T-helper 17 cell (primary cell): ENCODE data around the gene TYW3. TPM values are rescaled to one million over a fixed set of nuclear protein-coding genes. Genes with fewer than 3 reads are reported as not detected.
"Not testable (repeated sequence)": the region's sequence is repeated elsewhere in the genome, so short reads cannot be mapped to it uniquely, and the experiment has no call there.

Experiments used
- ATAC-seq: fragments of 150-1000 bp; cut with Tn5 transposase; 2 replicates; pipeline ENCODE4 v1.10.0; 2021; ENCODE audit warnings: mild to moderate bottlenecking, moderate library complexity
- DNase-seq, 3 donors: peaks; one replicate each; pipeline versions ENCODE4 v3.0.0 to v3.0.0-alpha.2; 2020 to 2021
- H3K9me3 ChIP-seq: one replicate; pipeline ENCODE4 v1.7.0; 2013; ENCODE audit warnings: low read length, mild to moderate bottlenecking; ENCODE audit not compliant: control insufficient read depth, poor library complexity, severe bottlenecking
- H3K27ac Mint-ChIP-seq: one replicate; pipeline ENCODE4 v1.8.0; 2022; ENCODE audit warnings: mild to moderate bottlenecking, moderate library complexity, mixed read lengths
- H3K27me3 Mint-ChIP-seq: one replicate; pipeline ENCODE4 v1.8.0; 2022; ENCODE audit warnings: mixed read lengths
- H3K36me3 Mint-ChIP-seq: one replicate; pipeline ENCODE4 v1.8.0; 2022; ENCODE audit warnings: low read depth, mixed read lengths
- H3K4me1 Mint-ChIP-seq: one replicate; pipeline ENCODE4 v1.8.0; 2022; ENCODE audit warnings: mild to moderate bottlenecking, mixed read lengths
- H3K4me3 Mint-ChIP-seq: one replicate; pipeline ENCODE4 v1.8.0; 2022; ENCODE audit warnings: mild to moderate bottlenecking, moderate library complexity, mixed read lengths
- total RNA-seq, 4 donors: library from RNA in 2 of 4; stranded (reverse) in 2 of 4; gene quantifications; one replicate each; pipeline ENCODE4 v1.2.3 and lab custom pipeline; 2022 to 2026

Gene TYW3
- total RNA-seq, 2 donors from 2014 or later: 13.4 to 17.0 TPM

DNA sequence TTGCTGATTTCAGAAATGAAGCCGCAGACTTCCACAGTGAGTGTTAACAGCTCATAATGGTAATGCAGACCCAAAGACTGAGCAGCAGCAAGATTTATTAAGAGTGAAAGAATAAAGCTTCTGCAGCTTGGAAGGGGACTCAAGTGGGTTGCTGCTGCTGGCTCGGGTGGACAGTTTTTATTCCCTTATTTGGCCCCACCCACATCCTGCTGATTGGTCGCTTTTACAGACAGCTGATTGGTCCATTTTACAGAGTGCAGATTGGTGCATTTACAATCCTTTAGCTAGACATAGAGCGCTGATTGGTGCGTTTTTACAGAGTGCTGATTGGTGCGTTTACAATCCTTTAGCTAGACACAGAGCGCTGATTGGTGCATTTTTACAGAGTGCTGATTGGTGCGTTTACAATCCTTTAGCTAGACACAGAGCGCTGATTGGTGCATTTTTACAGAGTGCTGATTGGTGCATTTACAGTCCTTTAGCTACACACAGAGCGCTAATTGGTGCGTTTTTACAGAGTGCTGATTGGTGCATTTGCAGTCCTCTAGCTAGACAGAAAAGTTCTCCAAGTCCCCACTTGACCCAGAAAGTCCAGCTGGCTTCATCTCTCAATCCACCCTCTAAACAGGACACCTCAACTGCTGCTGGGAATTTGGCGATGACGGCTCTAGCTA, 7.5 kb downstream of the TYW3 start:
- H3K4me1 Mint-ChIP-seq, H3K27me3 Mint-ChIP-seq, ATAC-seq, H3K9me3 ChIP-seq, DNase-seq, H3K27ac Mint-ChIP-seq, H3K36me3 Mint-ChIP-seq, H3K4me3 Mint-ChIP-seq: not testable (repeated sequence)

DNA sequence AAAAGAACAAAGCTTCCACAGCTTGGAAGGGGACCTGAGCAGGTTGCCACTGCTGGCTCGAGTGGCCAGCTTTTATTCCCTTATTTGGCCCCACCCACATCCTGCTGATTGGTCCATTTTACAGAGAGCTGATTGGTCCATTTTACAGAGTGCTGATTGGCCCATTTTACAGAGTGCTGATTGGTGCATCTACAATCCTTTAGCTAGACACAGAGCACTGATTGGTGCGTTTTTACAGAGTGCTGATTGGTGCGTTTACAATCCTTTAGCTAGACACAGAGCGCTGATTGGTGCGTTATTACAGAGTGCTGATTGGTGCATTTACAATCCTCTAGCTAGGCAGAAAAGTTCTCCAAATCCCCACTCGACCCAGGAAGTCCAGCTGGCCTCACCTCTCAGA, 12.3 kb downstream of the TYW3 start:
- not testable (repeated sequence) for H3K27ac Mint-ChIP-seq

DNA sequence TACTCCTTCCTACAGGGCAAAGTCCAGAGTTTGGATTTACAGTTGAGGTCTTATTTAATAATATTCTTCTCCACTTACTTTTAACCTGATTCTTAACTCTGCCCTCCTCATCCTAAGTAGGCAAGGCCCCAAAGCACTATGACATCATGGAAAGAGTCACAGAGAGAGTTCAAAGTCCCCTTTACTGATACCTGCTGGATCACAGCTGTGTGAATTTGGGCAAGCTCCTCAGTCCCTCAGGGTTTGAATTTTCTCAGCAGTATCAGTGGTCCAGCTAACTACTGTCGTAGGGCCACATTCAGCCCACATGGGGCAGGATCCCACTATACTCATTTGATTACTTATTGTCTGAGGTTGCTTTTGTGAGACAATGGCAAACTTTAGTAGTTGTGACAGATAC, 16.0 kb downstream of the TYW3 start:
- no peaks in the 10 kb centered on the region for H3K27me3 Mint-ChIP-seq

More for the DNA sequence above, 12.3 kb downstream of the TYW3 start:
- not testable (repeated sequence) for H3K9me3 ChIP-seq, H3K27me3 Mint-ChIP-seq, H3K4me3 Mint-ChIP-seq, DNase-seq, ATAC-seq
- Mint-ChIP-seq H3K36me3 (peaks cover 15% of the 10 kb centered on the region), H3K4me1 (peaks cover 11% of the 10 kb centered on the region)

DNA sequence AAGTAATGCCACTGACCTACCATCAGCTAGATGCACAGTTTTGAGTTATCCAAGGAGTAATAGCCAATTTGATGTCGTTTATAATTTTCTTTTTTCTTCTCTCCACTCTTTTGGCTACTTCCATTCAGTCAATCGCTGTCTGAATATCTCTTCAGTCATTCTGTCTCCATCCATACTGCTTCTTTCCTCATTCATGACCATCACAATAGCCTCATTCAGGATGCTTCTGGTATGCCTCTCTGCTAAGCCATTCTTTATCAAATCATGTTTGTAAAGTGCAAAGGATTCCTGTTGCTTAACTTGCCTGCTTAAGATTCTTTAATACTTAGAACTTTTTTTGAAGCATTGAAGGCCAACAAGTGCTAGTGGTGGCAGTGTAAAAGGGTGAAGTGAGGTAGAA, 20.2 kb downstream of the TYW3 start:
- Mint-ChIP-seq H3K4me1 (peaks cover 2% of the 10 kb centered on the region), H3K4me3 (no peak overlapping the region), H3K27ac (no peak overlapping the region), H3K36me3 (peaks cover 20% of the 10 kb centered on the region), H3K27me3 (no peaks in the 10 kb centered on the region)
- ATAC-seq: no peak
- no peaks in the 10 kb centered on the region for H3K9me3 ChIP-seq
- DNase-seq: no peak

More for the DNA sequence above, 16.0 kb downstream of the TYW3 start:
- Mint-ChIP-seq H3K4me1 (peaks cover 14% of the 10 kb centered on the region), H3K36me3 (peaks cover 19% of the 10 kb centered on the region), H3K4me3 (no peak overlapping the region), H3K27ac (no peak overlapping the region)
- H3K9me3 ChIP-seq: no peaks in the 10 kb centered on the region
- ATAC-seq (no peak), DNase-seq (no peak)

DNA sequence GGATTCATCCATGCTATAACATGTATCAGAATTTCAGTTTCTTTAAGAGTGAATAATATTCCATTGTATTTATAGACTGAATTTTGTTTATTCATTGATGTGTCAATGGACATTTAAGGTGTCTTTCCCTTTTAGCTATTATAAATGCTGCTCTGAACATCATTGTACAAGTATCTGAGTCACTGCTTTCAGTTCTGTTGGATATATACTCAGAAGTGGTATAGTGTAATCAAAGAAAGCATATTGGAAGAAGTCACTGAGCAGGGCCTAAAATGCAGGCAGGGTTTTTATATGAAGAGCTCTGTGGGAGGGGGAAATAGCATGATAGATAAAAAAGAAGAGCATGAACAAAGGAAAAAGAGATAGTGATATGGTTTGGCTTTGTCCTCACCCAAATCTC, 22.5 kb downstream of the TYW3 start:
- ATAC-seq (no peak), DNase-seq (no peak)
- Mint-ChIP-seq H3K27me3 (no peaks in the 10 kb centered on the region), H3K4me1 (peaks cover 5% of the 10 kb centered on the region), H3K4me3 (no peak overlapping the region), H3K36me3 (peaks cover 25% of the 10 kb centered on the region), H3K27ac (no peak overlapping the region)
- H3K9me3 ChIP-seq: no peaks in the 10 kb centered on the region

DNA sequence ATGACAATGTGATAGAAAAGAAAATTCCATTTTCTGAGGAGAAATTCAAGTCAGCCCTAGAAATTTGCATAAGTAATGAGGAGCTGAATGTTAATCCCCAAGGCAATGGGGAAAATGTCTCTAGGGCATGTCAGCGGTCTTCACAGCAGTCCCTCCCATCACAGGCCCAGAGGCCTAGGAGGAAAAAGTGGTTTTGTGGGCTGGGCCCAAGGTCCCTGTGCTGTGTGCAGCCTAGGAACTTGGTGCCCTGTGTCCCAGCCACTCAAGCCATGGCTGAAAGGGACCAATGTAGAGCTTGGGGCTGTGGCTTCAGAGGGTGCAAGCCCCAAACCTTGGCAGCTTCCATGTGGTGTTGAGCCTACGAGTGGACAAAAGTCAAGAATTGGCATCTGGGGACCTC, 23.7 kb downstream of the TYW3 start:
- not testable (repeated sequence) for DNase-seq, H3K4me1 Mint-ChIP-seq, H3K9me3 ChIP-seq, H3K4me3 Mint-ChIP-seq, ATAC-seq, H3K27ac Mint-ChIP-seq, H3K27me3 Mint-ChIP-seq
- peaks cover 25% of the 10 kb centered on the region for H3K36me3 Mint-ChIP-seq

DNA sequence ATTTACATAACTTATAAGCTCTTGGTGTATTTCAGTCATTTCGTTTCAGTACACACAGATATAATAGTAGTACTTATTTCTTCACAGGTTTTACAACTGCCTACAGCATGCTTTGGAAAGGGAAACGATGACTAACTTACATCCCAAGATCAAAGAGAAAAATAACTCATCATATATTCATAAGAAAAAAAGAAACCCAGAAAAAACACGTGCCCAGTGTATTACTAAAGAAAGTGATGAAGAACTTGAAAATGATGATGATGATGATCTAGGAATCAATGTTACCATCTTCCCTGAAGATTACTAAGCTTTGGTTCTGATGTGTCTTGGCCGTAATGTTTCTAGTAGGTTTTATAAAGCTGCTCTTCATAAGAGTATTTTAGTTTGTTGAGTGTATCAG, 30.9 kb downstream of the TYW3 start:
- DNase-seq (no peak), ATAC-seq (no peak)
- H3K4me3 Mint-ChIP-seq: no peak overlapping the region
- H3K27me3 Mint-ChIP-seq: no peaks in the 10 kb centered on the region
- peaks cover 16% of the 10 kb centered on the region for H3K4me1 Mint-ChIP-seq
- no peak overlapping the region for H3K27ac Mint-ChIP-seq
- no peaks in the 10 kb centered on the region for H3K9me3 ChIP-seq
- H3K36me3 Mint-ChIP-seq: peaks cover 13% of the 10 kb centered on the region

DNA sequence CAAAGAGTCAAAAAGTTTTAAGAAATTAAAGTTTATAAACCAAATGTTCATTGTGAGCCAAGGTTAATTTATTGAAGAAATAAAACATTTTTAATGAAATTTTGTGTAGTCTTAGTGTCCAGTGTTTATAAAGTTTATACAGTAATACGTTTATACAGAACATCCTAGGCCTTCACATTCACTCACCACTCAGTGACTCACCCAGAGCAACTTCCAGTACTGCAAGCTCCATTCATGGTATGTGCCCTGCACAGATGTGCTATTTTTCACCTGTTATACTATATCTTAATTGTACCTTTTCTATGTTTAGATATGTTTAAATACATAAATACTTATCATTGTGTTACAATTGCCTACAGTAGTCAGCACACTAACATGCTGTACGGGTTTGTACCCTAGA, 33.6 kb downstream of the TYW3 start:
- no peaks in the 10 kb centered on the region for H3K9me3 ChIP-seq
- Mint-ChIP-seq H3K4me3 (no peak overlapping the region), H3K4me1 (peaks cover 13% of the 10 kb centered on the region), H3K27me3 (no peaks in the 10 kb centered on the region), H3K27ac (no peak overlapping the region), H3K36me3 (peaks cover 5% of the 10 kb centered on the region)
- ATAC-seq (no peak), DNase-seq (no peak)

DNA sequence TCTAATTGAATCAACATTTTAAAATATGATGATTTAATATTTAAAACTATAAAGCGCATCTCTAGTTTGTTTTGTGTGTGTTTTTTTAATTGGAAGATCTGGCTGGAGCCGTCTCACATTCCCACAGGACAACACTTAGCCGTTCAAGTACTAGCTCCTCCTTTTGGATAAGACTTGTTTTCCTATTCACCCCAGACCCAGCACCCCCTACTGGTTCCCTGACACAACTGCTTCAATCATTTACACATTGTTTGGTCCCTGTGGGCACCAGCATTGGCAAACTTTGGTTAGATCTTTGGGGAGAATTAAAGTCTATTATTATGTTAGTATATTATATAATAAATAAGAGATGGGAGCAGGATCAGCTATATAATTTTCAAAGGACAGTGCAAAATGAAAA, 34.5 kb downstream of the TYW3 start:
- Mint-ChIP-seq H3K27ac (no peak overlapping the region), H3K4me1 (peaks cover 8% of the 10 kb centered on the region), H3K36me3 (peaks cover 2% of the 10 kb centered on the region), H3K4me3 (no peak overlapping the region), H3K27me3 (no peaks in the 10 kb centered on the region)
- ATAC-seq (no peak), DNase-seq (no peak)
- H3K9me3 ChIP-seq: no peaks in the 10 kb centered on the region

DNA sequence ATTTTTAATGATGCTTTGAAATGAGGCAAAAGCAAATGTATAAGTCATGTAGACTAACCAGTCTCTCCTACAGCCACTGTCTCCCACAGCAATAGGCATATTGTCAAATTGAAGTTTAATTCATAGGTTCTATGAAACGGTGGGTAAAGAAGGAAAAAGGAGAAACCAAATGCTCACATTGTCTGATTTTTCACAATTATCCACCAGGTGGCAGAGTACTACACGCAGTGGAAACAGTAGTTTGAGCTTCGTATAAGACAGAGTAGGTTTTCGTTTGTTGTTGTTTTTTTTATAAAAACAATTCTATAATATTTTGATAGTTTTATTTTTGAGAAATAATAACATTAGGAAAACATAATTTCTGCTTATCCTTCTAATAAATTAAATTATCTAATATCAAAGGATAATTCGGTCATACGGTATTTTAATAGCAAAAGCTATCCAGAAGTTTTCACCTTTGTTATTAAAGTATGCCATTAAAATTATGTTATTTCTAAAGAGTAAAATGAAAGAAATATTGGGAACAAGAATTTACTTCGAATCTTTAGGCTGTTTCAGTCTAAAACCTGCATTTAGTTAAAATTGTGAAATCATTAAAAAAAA, 39.1 kb downstream of the TYW3 start:
- no peaks in the 10 kb centered on the region for H3K9me3 ChIP-seq
- Mint-ChIP-seq H3K27me3 (peaks cover 16% of the 10 kb centered on the region), H3K36me3 (no peaks in the 10 kb centered on the region), H3K4me1 (peaks cover 2% of the 10 kb centered on the region), H3K4me3 (no peak overlapping the region), H3K27ac (no peak overlapping the region)
- ATAC-seq: peak; percentile 67
- DNase-seq: no peak

DNA sequence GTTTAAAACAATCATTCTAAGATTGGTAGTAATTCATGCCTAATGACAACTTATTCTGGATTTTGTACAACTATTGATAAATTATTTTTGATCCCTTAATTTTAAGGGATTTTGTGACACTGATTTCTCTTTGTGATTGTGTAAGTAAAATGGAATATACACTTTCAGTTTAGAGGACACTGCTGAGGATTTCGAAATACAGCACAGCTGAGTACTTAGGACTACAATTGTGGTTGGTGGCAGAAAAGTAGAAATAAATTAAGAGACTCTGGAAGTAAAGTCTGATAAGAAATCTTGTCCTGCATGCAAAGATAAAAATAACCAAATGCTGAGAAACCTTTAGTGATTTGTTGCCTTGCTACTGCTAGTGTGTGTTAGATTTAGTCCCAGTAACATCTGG, 40.0 kb downstream of the TYW3 start:
- Mint-ChIP-seq H3K27me3 (peaks cover 16% of the 10 kb centered on the region), H3K27ac (no peak overlapping the region), H3K4me3 (no peak overlapping the region), H3K4me1 (peaks cover 2% of the 10 kb centered on the region), H3K36me3 (no peaks in the 10 kb centered on the region)
- ATAC-seq: no peak
- H3K9me3 ChIP-seq: no peaks in the 10 kb centered on the region
- DNase-seq: no peak

DNA sequence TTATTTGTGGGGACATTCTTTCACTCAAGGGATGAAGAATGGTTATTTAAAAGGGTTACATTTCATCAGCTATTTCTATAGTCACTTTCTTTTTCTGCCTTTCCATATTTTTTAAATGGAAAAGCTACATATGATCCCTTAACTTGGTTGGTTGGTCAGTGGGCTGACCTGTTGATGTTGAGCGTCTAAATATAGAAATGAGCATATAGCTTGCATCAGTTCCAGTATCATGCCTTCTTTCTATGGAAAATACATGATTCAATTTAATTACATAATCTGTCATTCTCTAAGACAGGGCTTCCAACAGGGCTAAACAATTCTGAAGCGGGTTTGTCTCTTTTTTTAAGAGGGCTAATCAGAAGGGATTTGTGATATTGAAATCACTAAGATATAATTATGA, 40.6 kb downstream of the TYW3 start:
- H3K36me3 Mint-ChIP-seq: no peaks in the 10 kb centered on the region
- H3K27ac Mint-ChIP-seq: no peak overlapping the region
- H3K27me3 Mint-ChIP-seq: peaks cover 21% of the 10 kb centered on the region
- H3K4me3 Mint-ChIP-seq: no peak overlapping the region
- DNase-seq (no peak), ATAC-seq (no peak)
- H3K9me3 ChIP-seq: no peaks in the 10 kb centered on the region
- H3K4me1 Mint-ChIP-seq: peaks cover 2% of the 10 kb centered on the region

DNA sequence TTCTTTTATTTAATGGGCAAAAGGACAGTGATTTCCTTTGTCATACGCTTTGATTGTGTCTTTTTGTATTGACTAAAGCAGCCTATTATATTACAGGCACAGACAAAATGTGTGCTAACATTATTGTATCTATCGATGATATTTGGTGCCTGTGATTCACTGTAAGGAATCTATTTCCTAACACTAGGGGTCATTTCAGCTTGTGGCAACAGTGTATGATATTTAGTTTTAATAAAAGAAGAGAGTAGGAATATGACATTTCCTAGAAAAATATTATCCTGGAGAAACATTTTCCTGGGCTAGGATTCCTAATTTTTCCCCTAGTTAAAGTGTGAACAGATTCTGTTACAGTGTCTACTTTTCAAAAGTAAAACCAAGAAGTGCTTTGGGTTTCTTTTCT, 42.8 kb downstream of the TYW3 start:
- DNase-seq (no peak), ATAC-seq (no peak)
- no peak overlapping the region for H3K27ac Mint-ChIP-seq
- H3K4me3 Mint-ChIP-seq: no peak overlapping the region
- no peaks in the 10 kb centered on the region for H3K9me3 ChIP-seq
- peaks cover 2% of the 10 kb centered on the region for H3K4me1 Mint-ChIP-seq
- H3K27me3 Mint-ChIP-seq: peaks cover 24% of the 10 kb centered on the region
- H3K36me3 Mint-ChIP-seq: no peaks in the 10 kb centered on the region

DNA sequence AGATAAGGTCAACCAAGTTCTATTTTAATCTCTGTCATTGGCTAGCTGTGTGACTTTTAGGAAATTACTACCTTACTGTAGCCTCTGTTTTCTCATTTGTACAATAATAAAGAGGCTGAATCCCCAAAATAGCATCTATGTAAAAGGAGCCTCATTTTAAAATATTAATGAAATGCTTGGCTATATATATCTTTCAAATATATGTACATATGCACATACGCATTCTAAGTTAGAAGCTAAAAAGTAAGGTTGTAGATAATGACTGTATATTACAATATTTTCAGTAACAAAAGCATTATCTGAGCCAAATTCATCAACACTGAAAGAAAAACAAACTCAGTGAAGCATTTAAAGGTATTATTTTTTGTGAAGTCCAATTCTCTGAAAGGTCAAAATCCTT, 44.6 kb downstream of the TYW3 start:
- no peaks in the 10 kb centered on the region for H3K9me3 ChIP-seq
- ATAC-seq (no peak), DNase-seq (no peak)
- Mint-ChIP-seq H3K4me1 (peaks cover 2% of the 10 kb centered on the region), H3K36me3 (no peaks in the 10 kb centered on the region), H3K4me3 (no peak overlapping the region), H3K27ac (no peak overlapping the region), H3K27me3 (peaks cover 31% of the 10 kb centered on the region)
